Sigmoid colon (tissue), 4 donors: ENCODE results near the gene IL17RB.

Experiments used
- CTCF ChIP-seq, 4 experiments: fragments of 450-650 bp in 3 of 4; fragments of 200-600 bp in 1 of 4; IDR thresholded peaks; one replicate each; pipeline ENCODE4 v1.5.1; 2016 to 2019; ENCODE audit warnings: antibody characterized with exemption in 4 of 4, mild to moderate bottlenecking in 3 of 4, moderate library complexity in 2 of 4
- EP300 ChIP-seq, 4 donors: sonication (generic); formaldehyde crosslinking; IDR thresholded peaks; one replicate each; pipeline ENCODE4 v1.6.1; 2017; ENCODE audit warnings: antibody characterized with exemption in 4 of 4
- POLR2A ChIP-seq, 2 donors: fragments of 450-650 bp; IDR thresholded peaks; one replicate each; pipeline ENCODE4 v1.6.1; 2016; ENCODE audit warnings: antibody characterized with exemption in 2 of 2, mild to moderate bottlenecking in 2 of 2, moderate library complexity in 2 of 2
- POLR2AphosphoS5 ChIP-seq, 4 donors: sonication (generic); formaldehyde crosslinking; IDR thresholded peaks; one replicate each; pipeline ENCODE4 v1.6.1; 2017; ENCODE audit warnings: antibody characterized with exemption in 4 of 4

DNA sequence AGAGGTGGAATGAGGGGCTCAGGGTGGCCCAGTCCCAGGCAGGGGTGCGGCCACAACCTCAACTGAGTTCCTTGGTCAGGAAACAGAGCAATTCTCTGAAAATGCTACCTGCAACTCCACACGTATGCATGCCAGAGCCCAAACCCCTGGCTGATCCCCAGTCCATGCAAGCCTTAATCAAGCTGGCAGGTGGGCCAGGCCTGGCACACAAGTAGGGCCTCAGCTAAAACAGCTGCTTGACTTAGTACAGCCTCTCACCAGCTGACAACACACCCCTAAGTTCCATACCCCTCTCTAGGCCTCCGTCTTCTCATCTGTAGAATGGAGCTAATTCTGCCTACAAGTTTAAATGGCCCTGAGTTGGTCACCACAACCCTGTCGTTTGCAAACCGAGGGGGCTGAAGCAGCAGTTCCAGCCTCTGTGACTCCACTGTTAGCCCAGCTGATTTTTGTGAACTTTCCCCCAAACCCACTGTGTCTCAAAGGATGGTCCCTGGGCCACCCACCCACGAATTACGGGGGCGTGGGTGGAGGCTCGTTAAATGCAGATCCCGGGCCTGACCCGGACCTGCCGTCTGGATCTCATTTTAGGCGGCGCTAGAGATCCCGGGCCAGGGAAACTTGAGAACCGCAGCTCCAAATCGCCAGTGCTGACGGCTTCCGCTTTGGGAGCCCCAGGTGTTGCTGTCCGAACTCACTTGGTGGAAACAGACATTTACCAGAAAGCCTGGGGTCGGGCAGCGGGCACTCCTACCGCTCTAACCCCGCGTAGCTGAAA is 1.1 kb upstream of the IL17RB start:
- TF ChIP-seq EP300 (IDR thresholded peaks at IDR 0.05): no peak
- no peak for TF ChIP-seq POLR2A (IDR thresholded peaks at IDR 0.05)
- no peak for TF ChIP-seq CTCF (IDR thresholded peaks at IDR 0.05)
- TF ChIP-seq POLR2AphosphoS5 (IDR thresholded peaks at IDR 0.05): peak in 1 of 4 donors; percentile 18
